Fibroblast of the conjunctiva (primary cell): Measurements from ENCODE around the gene REEP3.
"Not testable (repeated sequence)": the region's sequence is repeated elsewhere in the genome, so short reads cannot be mapped to it uniquely, and the experiment has no call there.

Experiments
- DNase-seq: peaks from one replicate; pipeline ENCODE4 v3.0.0-alpha.2; 2010; ENCODE audit warnings: low read depth

The REEP3 gene, protein sequence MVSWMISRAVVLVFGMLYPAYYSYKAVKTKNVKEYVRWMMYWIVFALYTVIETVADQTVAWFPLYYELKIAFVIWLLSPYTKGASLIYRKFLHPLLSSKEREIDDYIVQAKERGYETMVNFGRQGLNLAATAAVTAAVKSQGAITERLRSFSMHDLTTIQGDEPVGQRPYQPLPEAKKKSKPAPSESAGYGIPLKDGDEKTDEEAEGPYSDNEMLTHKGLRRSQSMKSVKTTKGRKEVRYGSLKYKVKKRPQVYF

DNA sequence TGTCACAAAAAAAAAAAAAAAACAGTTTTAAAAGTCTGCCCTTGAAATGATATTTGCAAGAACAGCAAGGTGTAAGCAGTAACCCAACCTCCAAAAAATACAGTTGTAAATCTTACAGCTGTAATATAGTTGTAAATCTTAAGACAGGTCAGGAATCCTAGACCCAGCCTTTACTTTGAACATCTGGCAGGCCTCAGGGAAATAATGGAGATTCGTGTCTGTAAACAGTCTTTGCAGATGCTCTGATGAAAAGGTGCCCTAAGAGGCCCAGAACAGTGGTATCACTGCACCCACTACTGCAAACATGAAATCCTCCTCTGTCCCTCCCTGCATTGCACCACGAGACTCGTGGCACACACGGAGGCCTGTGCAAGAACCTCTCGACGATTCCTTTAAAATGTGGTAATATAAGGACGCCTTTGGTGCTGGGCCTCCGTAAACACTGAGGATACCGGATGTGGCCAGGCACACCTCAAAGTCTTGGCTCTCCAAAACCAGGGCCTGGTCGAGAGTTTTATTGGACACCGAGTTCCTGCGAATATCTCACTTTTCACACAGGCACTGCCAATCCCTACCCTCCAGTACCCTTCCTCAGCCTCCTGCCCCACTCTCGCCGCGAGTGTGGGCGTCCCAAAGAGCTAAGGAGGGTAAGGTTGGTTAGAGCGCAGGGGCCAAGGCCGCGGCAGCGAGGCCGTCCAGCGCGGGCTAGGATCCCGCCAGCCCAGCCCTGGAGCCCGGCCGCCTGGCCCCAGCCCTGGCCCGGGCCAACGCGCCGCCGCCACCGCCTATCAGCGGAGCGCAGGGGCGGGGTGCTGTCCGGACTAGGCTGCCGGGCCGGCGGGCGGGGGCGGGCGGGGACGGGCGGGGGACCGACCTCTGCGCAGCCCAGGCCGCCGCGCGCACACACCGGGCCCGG lies at the start of gene REEP3:
TSS of gene REEP3 (plus strand) at position 902 of the 916 bp plus-strand sequence. CDS start 145 bp downstream, outside the sequence.
- peak; percentile 35 for DNase-seq

DNA sequence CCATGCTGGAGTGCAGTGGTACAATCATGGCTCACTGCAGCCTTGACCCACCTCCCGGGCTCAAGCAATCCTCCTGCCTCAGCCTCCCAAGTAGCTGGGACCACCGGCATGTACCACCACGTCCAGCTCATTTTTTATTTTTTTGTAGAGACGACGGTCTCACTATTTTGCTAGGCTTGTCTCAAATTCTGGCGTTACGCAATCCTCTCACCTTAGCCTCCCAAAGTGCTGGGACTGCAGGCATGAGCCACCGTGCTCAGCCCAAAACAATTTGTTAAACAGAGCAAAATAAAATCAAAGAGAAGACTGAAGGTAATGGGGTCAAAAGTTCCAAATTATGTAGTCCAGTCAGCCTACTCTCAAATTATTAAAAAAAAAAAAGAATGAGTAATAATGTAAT lies 46.7 kb upstream of the REEP3 start:
- no peak for DNase-seq

DNA sequence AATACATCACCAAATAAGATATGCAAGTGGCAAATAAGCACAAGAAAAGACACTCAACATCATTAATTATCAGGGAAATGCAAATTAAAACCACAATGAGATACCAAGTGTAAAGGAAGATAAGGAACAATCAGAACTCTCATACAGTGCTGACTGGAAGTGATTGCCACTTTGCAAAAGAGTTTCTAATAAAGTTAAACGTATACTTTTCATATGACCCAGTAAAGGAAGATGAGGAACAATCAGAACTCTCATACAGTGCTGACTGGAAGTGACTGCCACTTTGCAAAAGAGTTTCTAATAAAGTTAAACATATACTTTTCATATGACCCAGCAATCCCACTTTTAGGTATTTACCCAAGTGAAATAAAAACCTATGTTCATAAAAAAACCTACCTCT lies 43.3 kb upstream of the REEP3 start:
- no peak for DNase-seq

DNA sequence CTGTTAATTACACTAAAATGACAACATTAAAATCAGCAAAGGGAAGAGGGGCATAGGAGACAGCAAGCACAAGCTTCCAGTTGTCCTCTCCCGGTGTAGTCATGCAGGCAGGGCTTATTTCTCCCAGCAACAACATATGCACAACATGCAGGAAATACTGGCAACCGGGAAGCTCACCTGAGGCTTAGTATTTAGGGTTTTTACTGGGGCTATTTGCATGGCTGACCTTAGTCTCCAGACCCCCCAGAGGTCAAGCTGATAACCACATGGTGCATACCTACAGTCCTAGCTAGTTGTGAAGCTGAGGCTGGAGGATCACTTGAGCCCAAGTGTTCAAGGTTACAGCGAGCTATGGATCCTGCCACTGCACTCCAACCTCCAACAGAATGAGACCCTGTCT lies 42.6 kb upstream of the REEP3 start:
- no peak for DNase-seq

DNA sequence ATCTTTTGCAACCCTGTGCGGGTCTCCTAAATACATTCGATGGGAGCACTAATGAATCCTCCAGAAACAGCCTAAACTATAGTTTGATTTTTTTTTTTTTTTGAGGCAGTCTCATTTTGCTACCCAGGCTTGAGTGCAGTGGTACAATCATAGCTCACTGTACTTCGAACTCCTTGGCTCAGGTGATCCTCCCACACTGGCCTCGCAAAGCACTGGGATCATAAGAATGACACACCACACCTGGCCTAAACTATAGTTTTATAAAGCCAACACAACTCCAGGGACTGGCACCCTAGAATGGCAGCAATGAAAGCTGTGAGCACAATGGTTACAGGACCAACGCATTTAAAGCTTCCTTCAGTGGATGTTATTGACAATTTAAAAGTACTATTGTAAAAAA lies 41.0 kb upstream of the REEP3 start:
- no peak for DNase-seq

DNA sequence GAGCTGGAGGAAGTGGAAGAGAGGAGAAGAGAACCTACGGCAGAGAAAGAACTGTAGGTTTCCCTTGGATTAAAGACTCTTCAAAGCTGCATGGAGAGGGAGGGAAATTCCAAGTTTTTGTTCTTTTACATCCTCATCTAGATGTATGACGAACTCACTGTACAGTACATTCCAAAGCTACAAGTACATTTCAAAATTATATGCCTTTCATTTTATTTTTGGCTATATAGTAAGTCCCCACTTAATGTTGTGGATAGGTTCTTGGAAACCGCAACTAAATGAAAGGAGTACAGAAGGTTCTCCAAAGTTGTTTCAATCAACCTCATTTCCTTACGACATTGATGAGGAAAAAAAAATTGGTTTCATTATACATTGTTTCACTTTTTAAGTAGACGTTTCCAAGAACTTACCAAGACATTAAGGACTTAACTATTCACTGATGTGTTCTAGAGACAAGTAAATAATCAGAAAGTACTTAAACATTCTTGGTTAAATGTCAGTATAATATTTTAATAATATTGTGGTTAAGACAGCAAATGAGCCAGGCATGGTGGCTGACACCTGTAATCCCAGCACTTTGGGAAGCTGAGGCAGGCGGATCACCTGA lies 39.3 kb upstream of the REEP3 start:
- no peak for DNase-seq

DNA sequence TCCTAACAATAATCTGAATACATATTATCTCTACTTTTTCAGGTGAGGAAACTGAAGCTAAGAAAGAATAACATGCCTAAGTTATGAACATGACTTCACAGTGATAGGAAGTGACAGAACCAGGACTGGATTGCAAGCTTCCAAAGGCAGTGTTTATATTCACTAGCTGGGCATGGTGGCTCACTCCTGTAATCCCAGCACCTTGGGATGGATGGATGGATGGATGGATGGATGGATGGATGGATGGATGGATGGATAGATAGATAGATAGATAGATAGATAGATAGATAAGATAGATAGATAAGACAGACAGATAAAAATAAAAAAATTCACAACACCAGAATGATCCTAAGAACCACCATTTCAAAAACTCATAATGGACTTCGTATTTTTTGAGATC lies 37.2 kb upstream of the REEP3 start:
- no peak for DNase-seq

DNA sequence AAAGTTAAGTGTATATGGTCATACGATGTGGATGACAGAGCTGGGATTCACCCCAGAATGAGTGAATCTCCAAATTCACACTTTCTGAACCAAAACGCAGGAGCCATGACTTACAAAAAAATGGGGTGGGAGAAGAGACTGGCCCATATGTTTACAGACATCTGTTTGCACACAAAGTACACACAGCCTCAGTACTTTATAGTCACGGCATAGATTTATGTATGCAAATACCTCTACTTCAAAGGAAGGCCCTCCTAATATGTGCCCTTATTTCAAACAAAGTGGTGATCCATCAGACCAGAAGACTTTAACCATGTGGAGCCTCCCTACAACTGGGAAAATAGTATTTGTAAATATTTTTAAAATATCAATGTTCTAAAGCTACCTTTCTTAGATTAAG lies 33.2 kb upstream of the REEP3 start:
- no peak for DNase-seq

DNA sequence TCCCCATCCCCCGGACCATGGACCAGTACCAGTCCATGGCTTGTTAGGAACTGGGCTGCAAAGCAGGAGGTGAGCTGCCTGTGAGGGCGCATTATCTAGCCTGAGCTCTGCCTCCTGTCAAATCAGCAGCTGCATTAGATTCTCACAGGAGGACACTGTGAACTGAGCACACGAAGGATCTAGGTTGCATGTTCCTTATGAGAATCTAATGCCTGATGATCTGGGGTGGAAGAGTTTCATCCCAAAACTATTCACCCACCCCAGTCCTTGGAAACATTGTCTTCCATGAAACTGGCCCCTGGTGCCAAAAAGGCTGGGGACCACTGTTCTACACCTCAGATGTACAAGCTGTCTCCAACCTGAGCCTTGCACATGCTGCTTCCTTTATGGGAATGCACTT lies 31.4 kb upstream of the REEP3 start:
- DNase-seq, result no peak

DNA sequence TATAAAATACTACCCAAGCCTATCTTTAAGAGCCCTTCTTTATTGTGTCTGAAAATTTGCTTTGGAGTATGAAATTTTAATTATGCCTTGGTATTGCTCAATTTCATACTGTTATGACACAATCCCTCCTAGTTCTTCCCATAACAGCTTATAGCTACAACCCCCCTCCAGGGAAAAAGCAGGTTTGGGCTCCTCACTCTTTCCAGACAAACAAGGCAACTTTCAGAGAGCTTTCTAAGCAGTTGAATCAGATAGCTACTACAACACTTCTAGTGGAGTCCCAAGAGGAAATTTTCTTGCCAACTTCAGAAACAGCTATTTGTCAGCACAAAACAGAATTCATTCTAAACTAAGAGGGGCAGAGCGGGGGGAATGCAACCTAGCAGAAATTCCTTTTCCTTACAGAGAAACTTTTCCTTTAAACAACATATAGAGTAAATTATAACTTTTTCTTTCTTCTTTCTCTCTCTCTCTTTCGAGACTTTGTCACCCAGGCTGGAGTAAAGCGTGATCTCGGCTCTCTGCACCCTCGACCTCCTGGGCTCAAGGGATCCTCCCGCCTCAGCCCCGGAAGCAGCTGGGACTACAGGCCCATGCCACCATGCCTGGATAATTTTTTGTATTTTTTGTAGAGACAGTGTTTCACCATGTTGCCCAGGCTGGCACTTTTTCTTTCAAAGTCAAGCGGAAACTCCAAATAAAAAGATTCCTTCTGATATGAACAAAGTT lies 29.4 kb upstream of the REEP3 start:
- DNase-seq, result peak; percentile 94

DNA sequence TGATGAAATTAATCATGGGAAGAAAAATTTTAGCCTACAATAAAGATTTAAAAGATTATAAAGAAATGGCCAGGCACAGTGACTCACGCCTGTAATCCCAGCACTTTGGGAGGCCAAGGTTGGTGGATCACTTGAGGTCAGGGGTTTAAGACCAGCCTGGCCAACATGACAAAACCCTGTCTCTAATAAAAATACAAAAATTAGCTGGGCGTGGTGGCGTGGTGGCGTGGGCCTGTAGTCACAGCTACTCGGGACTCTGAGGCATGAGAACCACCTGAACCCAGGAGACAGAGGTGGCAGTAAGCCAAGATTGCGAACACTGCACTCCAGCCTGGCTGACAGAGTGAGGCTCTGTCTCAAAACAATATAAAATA lies 28.9 kb upstream of the REEP3 start:
- DNase-seq, result not testable (repeated sequence)

DNA sequence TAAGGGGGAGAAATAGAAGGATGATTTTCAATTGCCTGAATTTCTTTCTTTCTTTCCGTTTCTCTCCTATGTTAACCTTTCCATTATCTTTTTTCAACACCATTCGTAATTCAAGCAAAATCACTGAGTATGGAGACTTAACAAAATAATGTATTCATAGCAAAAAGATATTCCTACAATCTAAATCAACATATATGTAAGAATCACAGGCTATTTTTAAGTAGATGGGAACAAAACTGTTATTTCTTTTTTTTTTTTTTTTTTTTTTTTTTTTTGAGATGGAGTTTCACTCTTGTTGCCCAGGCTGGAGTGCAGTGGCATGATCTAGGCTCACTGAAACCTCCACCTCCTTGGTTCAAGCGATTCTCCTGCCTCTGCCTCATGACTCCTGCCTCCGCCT lies 28.2 kb upstream of the REEP3 start:
- DNase-seq, result no peak

DNA sequence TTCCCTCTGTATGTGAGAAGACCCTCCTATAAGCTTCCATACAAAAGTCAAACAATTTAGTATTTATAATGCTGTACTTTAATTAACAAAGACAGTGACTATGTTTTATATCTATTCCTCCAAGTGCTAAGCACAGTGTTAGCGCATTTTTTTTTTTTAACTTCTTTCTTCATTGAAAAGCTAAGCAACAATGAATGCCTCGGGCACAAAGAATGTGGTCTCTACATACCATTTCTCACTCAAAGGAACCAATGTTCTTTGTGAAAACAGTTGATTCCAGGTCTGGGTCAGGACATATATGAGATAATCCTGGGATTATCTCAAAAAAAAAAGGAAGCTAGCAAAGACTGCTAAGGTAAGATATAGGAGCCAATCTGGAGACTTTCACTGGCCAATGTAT lies 26.2 kb upstream of the REEP3 start:
- DNase-seq, result no peak

DNA sequence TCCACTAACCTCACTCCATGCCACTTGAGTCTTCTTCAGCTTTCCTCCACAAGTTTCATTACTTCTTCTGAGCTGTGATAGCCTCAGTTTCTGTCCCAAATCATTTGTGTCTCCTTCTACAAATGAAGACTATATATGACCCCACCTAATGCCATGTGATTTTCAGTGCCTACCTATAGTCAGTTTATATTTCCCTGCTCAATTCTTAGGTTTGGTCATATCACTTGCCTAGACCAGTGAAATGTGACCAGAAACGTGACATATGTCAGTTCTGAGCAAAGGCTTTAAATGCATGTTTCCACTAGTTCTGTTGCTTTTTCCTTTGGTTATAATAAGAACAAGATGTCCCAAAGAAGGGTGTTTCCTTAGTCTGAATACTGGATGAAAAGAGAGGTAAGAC lies 24.6 kb upstream of the REEP3 start:
- no peak for DNase-seq

DNA sequence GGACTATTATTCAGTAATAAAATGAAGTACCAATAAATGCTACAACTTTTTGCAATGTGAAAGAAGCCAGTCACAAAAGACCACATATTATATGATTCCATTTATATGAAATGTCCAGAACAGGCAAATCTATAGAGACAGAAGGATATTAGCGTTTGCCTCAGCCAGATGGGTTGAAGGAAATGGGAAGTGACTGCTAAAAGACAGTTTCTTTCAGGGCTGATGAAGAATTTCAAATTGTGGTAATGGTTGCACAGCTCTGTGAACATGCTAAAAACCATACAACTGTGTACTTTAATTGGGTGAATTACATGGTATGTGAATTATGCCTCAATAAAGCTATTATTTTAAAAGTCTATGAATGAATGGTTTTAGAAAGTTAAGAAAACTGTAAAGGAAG lies 23.9 kb upstream of the REEP3 start:
- no peak for DNase-seq

DNA sequence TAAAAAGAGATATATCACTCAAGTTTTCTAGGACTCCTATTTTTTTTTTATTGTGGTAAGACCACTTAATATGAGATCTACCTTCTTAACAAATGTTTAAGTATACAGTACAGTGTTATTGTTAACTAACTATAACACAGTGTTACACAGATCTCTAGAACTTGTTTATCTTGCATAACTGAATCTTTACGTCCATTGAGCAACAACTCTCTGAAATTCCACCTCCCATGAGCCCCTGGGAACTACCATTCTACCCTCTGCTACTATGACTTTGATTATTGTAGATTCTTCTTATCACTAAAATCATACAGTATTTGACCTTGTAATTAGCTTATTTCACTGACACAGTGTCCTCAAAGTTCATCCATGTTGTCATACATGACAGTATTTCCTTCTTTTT lies 22.5 kb upstream of the REEP3 start:
- no peak for DNase-seq

DNA sequence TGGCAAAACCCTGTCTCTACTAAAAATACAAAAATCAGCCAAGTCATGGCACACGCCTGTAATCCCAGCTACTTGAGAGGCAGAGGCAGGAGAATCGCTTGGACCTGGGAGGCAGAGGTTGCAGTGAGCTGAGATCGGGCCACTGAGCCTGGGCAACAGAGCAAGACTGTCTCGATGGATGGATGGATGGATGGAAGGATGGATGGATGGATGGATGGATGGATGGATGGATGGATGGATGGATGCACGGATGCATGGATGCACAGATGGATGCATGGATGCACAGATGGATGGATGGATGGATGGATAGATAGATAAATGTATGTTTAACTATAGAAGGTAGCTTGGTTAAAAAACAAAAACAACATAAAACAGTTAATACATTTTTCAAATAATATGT lies 20.6 kb upstream of the REEP3 start:
- not testable (repeated sequence) for DNase-seq

DNA sequence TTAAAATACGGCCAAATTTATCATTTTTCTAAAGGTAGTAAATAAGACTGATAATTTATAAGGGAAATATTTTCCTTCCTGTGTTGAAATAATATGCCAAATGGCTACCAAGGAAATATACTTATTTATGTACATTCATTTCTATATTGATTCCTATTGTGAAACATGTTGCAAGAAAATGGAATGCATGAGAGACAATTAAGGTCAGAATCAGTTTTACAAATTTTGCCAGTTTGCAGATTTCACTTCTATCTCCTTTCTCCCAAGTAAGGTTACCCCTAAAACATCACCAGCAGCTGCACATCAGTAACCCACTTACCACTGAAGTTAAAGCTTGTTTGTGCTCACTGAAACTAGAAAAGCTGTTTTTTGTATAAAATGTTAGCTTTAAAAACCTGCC lies 19.2 kb upstream of the REEP3 start:
- DNase-seq, result no peak

DNA sequence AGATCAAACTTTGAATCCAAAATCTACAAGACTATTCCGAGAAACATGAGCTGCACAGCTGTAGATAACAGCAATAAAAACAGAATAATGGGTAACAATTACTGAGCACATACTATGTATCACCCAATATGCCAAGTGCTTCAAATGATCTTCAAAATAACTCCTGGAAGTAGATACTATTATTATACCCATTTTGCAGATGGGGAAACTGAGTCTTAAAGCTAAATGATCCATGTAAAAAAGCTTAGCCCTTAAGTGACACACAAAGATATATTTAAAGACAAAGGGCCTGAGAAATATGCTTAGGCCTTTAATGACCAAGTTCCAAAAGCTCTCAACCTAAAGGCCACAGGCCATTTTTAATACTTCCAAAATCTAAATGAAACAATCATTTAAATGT lies 18.4 kb upstream of the REEP3 start:
- no peak for DNase-seq

DNA sequence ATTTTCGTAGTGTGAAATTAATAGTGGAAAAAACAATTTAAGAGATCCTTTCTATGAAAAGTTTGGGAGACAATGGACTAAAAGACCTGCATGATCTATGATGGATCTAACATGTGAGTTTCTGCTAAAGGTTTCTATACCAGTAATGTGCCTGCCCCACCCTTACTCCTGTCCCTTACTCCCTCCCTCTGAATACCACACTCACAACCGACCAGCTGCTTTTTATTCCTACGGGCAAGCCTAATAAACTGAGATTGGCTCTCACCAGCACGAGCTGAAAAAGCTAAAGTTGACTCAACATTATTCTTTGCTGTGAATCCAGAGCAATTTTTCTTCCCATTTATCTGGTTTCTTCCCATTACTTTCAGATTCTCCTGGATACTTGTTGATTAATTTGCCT lies 17.8 kb upstream of the REEP3 start:
- DNase-seq, result no peak

DNA sequence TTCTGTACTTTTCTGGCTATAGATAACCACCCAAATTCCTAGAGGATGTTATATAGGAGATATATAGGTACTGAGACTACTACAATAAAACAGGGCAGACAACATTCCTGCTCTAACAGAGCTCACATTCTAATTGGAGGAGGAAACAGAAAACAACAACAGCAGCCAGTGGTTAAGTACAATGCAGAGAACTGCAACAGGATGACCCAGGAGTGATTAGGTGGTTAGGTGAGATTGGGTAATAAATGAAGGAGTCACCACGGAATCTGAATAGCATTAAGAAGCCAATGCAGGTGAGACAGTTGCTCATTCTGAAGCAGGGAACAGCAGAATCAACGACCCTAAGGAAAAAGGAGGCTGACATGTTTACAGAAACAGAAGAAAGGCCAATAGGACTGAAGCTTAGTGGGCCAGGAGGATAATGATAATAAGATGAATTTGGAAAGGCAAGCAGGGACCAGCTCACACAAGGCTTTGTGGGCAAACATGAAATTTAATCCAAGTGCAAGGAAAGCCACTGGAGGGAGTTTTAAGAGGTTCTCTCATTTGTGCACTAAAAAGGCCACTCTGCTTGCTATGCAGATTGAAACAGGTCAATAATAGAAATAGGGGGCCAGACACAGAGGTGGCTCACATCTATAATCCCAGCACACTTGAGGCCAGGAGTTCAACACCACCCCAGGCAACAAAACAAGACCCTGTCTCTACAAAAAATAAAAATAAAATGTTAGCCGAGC lies 16.9 kb upstream of the REEP3 start:
- no peak for DNase-seq

DNA sequence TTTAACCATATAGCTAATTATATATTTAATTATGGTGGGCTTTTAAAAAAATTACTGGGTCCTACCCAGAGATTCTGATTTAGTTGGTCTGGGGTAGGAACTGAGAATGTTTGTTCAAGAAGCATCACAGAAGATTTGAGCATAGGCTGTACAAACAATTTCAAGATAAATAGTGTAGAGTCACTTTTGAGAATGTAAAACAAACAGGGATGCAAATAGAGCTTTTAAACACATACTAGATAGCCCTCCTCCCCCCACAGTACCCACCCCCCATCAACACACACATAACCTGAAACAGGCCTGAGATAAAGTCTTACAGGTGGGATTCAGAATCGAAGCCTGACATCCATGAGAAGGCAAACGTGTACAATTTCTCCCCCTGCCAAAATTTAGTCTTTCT lies 15.6 kb upstream of the REEP3 start:
- no peak for DNase-seq
